Measurements from ENCODE around the gene CLEC1B.
"Not testable (repeated sequence)": the region's sequence is repeated elsewhere in the genome, so short reads cannot be mapped to it uniquely, and the experiment has no call there.

The CLEC1B gene

DNA sequence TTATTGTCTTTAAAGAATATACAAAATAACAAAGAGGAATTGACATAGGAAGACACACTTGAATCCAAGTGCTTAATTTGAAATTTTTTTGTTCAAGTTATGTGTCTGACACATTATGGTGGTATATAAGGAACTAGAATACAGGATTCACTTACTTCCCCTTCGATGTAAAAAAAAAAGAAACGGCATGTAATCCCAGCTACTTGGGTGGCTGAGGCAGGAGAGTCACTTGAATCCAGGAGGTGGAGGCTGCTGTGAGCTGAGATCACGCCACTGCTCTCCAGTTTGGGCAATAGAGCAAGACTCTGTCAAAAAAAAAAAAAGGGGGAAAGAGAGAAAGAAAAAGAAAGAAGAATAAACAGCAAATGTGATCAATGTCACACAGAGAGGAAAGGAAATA, 18.8 kb downstream of the CLEC1B start:
- CTCF ChIA-PET: interaction anchor here (0.6 kb wide), 1 partner anchor 1192 kb away, joined by 5 read pairs; no protein-coding TSS in a partner anchor
- POLR2A ChIA-PET (ENCODE audit: low non-redundant PET): no interaction called here
- no peak for DNase-seq (ENCODE audit: low spot score)
- no peak overlapping the region for H3K27ac ChIP-seq
- no peak for TF ChIP-seq CTCF (conservative IDR thresholded peaks at IDR 0.05; ENCODE audit: low read depth)

DNA sequence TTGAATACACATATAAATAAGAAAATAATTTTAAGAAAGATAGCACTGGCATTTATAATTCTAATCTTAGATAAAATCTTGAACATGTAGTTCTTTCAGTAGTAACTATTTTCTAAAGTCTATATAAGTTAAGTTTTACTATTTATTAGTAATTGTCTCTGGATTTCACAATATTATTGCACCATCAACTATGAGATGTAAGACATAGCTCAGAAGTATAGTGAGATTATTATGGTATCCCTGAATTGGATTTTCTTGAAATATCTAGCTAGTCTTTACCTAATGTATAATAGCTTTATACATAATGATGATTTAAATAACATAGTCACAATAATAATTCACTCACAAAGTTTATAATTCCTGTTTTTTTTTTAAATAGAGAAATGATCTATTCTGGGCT, 21.0 kb downstream of the CLEC1B start:
- POLR2A ChIA-PET (ENCODE audit: low non-redundant PET): no interaction called here
- TF ChIP-seq CTCF (conservative IDR thresholded peaks at IDR 0.05; ENCODE audit: low read depth): no peak
- DNase-seq (ENCODE audit: low spot score): no peak
- CTCF ChIA-PET: interaction anchor here (0.7 kb wide), 1 partner anchor 600 kb away, joined by 3 read pairs; no protein-coding TSS in a partner anchor
- no peak overlapping the region for H3K27ac ChIP-seq

- DNase-seq (ENCODE audit: low spot score); H3K27ac ChIP-seq; POLR2A ChIA-PET (ENCODE audit: low non-redundant PET): not testable (repeated sequence)
- CTCF ChIA-PET: interaction anchor here (1.1 kb wide), 1 partner anchor 163 kb away, joined by 5 read pairs; no protein-coding TSS in a partner anchor
Measured at GRCh38 chr12:9976626-9977025, 22.3 kb downstream of the CLEC1B start.

DNA sequence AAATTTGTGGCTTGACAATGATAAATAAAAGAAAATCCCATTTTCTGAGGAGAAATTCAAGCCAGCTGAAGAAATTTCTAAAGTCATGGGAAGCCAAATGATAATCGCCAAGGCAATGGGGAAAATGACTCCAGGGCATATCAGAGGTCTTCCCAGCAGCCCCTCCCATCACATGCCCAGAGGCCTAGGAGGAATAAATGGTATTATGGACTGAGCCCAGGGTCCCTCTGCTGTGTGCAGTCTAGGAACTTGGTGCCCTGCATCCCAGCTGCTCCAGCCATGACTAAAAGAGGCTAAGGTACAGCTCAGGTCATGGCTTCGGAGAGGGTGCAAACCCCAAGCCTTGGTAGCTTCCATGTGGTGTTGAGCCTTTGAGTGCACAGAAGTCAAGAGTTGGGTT, 23.3 kb downstream of the CLEC1B start:
- DNase-seq (ENCODE audit: low spot score): no peak
- POLR2A ChIA-PET (ENCODE audit: low non-redundant PET): no interaction called here
- TF ChIP-seq CTCF (conservative IDR thresholded peaks at IDR 0.05; ENCODE audit: low read depth): no peak
- H3K27ac ChIP-seq: no peak overlapping the region
- CTCF ChIA-PET: interaction anchor here (0.7 to 1.1 kb wide), 2 partner anchors 162 to 1431 kb away, joined by 3 to 5 read pairs; no protein-coding TSS in a partner anchor

DNA sequence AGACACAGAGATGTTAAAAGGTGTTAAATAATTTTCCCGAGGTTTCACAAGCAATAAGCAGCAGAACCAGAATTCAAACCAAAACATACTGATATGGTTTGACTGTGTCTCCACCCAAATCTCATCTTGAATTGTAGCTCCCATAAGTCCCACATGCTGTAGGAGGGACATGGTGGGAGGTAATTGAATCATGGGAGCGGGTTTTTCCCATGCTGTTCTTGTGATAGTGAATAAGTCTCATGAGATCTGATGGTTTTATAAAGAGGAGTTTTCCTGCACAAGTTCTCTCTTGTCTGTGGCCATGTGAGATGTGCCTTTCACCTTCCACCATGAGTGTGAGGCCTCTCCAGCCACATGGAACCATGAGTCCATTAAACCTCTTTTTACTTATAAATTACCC, 24.2 kb downstream of the CLEC1B start:
- DNase-seq (ENCODE audit: low spot score); POLR2A ChIA-PET (ENCODE audit: low non-redundant PET); H3K27ac ChIP-seq; CTCF ChIA-PET: not testable (repeated sequence)

DNA sequence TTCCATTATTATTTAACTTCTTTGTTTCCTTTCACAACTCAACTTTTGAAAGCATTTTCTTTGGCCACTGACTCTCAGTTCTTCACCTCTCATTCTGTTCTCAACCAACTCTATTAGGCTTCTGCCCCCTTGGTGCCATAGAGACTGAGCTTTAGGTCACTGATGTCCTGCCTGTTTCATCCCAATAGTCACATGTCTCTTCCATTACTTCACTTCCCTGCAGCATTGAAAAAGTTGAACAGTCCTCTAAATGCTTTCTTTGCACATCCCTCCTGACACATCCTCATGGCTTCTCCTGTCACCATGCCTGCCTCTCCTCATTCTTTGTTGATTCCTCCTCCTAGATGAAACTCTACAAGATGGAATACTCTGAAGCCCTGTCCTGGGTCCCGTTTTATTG, 25.0 kb downstream of the CLEC1B start:
- TF ChIP-seq CTCF (conservative IDR thresholded peaks at IDR 0.05; ENCODE audit: low read depth): no peak
- ChIA-PET POLR2A (ENCODE audit: low non-redundant PET) (no interaction called here), CTCF (no interaction called here)
- H3K27ac ChIP-seq: no peak overlapping the region
- DNase-seq (ENCODE audit: low spot score): no peak

DNA sequence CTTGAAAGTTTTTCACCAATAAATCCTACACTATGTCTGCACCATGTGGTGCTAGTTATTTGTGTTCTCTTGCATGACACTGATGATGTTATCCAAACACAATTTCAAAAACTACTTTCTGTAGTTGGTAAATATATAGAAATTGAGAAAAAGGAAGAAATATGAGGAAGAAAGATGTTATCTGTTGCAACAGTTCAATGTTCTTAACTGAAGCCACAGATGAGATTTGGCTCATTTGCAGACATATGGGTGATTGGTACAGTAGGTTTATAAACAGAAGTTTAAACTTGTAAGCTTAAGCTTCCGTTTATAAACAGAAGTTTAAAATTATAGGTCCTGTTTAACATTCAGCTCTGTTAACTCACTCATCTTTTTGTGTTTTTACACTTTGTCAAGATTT, 27.7 kb downstream of the CLEC1B start, which contains the start of gene CLEC12A:
TSS of gene CLEC12A (plus strand) at position 229 of the 400 bp plus-strand sequence. CDS start 188 bp downstream, outside the sequence.
- DNase-seq (ENCODE audit: low spot score): no peak
- TF ChIP-seq CTCF (conservative IDR thresholded peaks at IDR 0.05; ENCODE audit: low read depth): no peak
- H3K27ac ChIP-seq: no peak within 1 kb of the TSS
- ChIA-PET POLR2A (ENCODE audit: low non-redundant PET) (no interaction called here), CTCF (no interaction called here)

DNA sequence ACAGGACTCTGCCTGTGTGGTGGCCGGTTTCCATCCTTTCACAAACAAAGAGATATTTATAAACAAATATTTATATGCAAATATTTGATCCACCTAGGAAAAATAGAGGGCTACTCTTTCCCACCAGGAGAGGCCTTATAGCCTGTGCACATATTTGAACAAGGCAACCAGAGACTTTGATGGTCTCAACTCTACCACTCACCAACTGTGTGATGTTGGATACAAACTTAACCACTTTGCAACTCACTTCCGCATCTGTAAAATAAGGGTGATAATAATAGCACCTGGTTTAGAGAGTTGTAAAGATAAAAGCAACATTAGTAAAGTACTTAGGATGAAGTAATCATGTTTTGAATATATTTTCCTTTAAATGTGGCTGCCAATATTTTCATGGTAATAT, 29.2 kb downstream of the CLEC1B start:
- no peak overlapping the region for H3K27ac ChIP-seq
- TF ChIP-seq CTCF (conservative IDR thresholded peaks at IDR 0.05; ENCODE audit: low read depth): no peak
- ChIA-PET CTCF (interaction anchor here (0.6 kb wide), 1 partner anchor 34 kb away, joined by 5 read pairs; no protein-coding TSS in a partner anchor), POLR2A (ENCODE audit: low non-redundant PET) (no interaction called here)
- DNase-seq (ENCODE audit: low spot score): no peak
